Prostate gland (tissue), 2 donors: ENCODE measurements around the gene TMEM165.

Source experiments
- CTCF ChIP-seq, 4 experiments: fragments of 200-600 bp in 2 of 4; fragments of 450-650 bp in 2 of 4; sonication (generic) in 2 of 4; IDR thresholded peaks; 1 replicate in 3 of 4; 2 replicates in 1 of 4; pipeline ENCODE4 v1.5.1; 2016 to 2019; ENCODE audit warnings: antibody characterized with exemption in 4 of 4, mild to moderate bottlenecking in 2 of 4, moderate library complexity in 2 of 4
- POLR2A ChIP-seq: fragments of 450-650 bp; IDR thresholded peaks from one replicate; pipeline ENCODE4 v1.6.1; 2016; ENCODE audit warnings: antibody characterized with exemption, mild to moderate bottlenecking

- TF ChIP-seq POLR2A (no peak), CTCF (IDR thresholded peaks at IDR 0.05) (no peak)
Observed at GRCh38 chr4:55424791-55425190, 29.0 kb downstream of the TMEM165 start.
